SK-MEL-5 (cell line): Measurements from ENCODE around the gene GDPD3. TPM values are rescaled to one million over a fixed set of nuclear protein-coding genes. Genes with fewer than 3 reads are reported as not detected.

ENCODE experiments used
- total RNA-seq: library from RNA; depleted of rRNA; stranded (reverse); fragments of >200 nt; shearing (Covaris generic); gene quantifications from 2 replicates; pipeline ENCODE4 v1.2.3, GENCODE V29; 2014; rRNA removed

GDPD3 gene
- total RNA-seq, 1 experiment from 2014 or later: 0.34 TPM

Other genes starting within 250 kb of the GDPD3 start
- gene SEZ6L2, start 214.0 kb downstream of the GDPD3 start, total RNA-seq: 8.7 and 10.3 TPM in 2 replicates
- 3.4 and 3.7 TPM in 2 replicates for gene ASPHD1, start 213.0 kb downstream of the GDPD3 start, total RNA-seq
- 9.1 and 11.0 TPM in 2 replicates for gene KCTD13, start 187.3 kb downstream of the GDPD3 start, total RNA-seq
- 48.2 and 51.8 TPM in 2 replicates for gene TMEM219, start 151.5 kb downstream of the GDPD3 start, total RNA-seq
- gene TAOK2, start 139.7 kb downstream of the GDPD3 start, total RNA-seq: 28.6 and 30.3 TPM in 2 replicates
- gene HIRIP3, start 117.9 kb downstream of the GDPD3 start, total RNA-seq: 6.6 and 9.8 TPM in 2 replicates
- gene INO80E, start 117.3 kb downstream of the GDPD3 start, total RNA-seq: 39.4 and 46.7 TPM in 2 replicates
- gene DOC2A, start 102.5 kb downstream of the GDPD3 start, total RNA-seq: 1.5 and 2.1 TPM in 2 replicates
- gene C16orf92, start 90.3 kb downstream of the GDPD3 start, total RNA-seq: not detected in 2 replicates
- not detected in 2 replicates for gene TLCD3B, start 82.3 kb downstream of the GDPD3 start, total RNA-seq
- gene ALDOA, start 47.8 kb downstream of the GDPD3 start, total RNA-seq: 1,063 and 1,100 TPM in 2 replicates
- gene PPP4C, start 37.5 kb downstream of the GDPD3 start, total RNA-seq: 70.7 and 79.1 TPM in 2 replicates
- gene TBX6, start 21.6 kb downstream of the GDPD3 start, total RNA-seq: 0.08 and 0.24 TPM in 2 replicates
- gene YPEL3, start 17.3 kb downstream of the GDPD3 start, total RNA-seq: 1.7 and 1.9 TPM in 2 replicates
- gene MAPK3, start 9.7 kb upstream of the GDPD3 start, total RNA-seq: 20.4 and 22.0 TPM in 2 replicates
- gene CORO1A, start 70.1 kb upstream of the GDPD3 start, total RNA-seq: 0.08 TPM in 1 of 2 replicates, not detected in the other
- 24.0 and 30.6 TPM in 2 replicates for gene BOLA2B, start 80.1 kb upstream of the GDPD3 start, total RNA-seq
- 23.9 and 27.8 TPM in 2 replicates for gene SLX1A, start 80.3 kb upstream of the GDPD3 start, total RNA-seq
- gene SULT1A3, start 85.7 kb upstream of the GDPD3 start, total RNA-seq: 1.4 and 3.6 TPM in 2 replicates
- 0.90 and 0.95 TPM in 2 replicates for gene NPIPB13, start 134.9 kb upstream of the GDPD3 start, total RNA-seq
- 38.8 and 43.5 TPM in 2 replicates for gene CD2BP2, start 241.8 kb upstream of the GDPD3 start, total RNA-seq